ENCODE data around the gene NPVF.

NPVF gene

GRCh38 chr7:25223206-25223605, 5.1 kb downstream of the NPVF start:
- no peak for DNase-seq

GRCh38 chr7:25222666-25223065, 5.6 kb downstream of the NPVF start:
- DNase-seq: no peak

DNA sequence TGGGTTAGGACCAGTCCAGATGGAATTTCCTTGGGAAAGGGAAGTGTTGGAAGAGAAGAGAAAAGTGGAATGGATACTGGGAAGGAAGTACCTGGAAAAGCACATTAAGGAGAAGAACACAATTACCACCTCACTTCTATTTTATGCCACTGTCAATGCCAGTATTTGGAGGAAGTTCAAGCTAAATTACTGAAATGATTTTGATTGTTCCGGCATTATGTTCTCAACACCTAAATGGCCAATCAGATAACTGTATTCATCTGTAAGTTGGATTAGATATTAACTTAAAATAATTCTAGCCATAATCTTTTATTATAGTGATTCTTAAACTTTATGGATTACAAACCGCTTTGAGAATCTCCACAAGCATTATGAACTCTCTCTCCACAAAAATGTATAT, 7.3 kb downstream of the NPVF start:
- no peak for DNase-seq

- no peak for DNase-seq
These were observed 10.1 kb downstream of the NPVF start for GRCh38 chr7:25218191-25218590.

GRCh38 chr7:25216837-25217236, 11.4 kb downstream of the NPVF start:
- peak; percentile 45 for DNase-seq

DNA sequence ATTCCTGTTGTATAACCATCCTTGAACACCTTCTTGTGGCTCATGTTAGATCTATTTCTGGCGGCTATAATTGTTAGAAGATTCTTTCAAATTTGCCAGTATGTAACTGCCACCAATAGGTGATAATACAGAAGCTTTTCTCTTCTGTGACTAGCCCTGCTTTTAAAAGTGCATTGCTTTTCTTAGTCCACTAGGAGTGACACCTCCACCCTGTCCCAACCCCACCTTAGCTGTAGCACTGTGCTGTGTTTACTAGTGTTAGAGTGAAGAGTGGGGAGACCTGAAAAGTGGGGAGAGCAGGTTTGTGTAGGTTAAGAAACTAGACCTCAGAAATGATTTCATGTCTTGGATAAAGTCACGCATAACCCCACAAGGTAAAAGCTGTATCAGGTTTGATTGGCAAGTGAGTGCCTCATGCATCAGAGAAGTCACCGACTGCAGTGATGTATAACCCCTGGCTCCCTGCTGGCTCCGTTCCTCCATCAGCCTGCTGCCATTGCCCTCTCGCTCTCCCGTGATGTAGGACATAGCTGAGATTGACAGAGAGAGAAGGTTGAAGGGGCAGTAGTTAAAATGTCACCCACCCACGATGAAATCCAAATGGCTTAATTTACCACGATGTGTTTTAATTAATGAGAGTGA, 12.5 kb downstream of the NPVF start:
- DNase-seq: no peak

DNA sequence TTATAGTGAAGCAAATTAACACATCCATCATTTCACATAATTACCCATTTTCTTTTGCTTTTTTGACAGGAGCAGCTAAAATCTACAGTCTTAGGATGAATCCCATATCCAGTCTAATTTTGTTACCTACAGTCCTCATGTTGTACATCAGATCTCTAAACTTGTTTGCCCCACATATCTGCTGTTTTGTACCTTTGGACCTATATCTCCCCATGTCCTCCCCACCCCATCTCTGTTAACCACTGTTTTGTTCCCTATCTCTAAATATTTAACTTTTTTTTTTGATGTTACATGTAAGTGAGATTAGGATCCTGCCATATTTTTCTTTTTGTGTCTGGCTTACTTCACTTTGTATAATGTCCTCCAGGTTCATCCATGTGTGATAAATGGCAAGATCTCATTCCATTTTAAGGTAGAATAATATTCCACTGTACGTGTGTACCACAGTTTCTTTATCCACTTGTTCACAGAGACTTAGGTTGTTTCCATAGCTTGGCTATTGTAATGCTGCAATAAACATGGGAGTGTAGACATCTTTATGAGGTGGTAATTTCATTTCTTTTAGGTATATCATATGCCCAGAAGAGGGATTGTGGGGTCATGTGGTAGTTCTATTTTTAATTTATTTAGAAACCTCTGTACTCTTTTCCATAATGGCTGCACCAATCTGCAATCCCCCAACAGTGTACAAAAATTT, 19.6 kb downstream of the NPVF start:
- DNase-seq: no peak

- DNase-seq: no peak
These were observed 20.4 kb downstream of the NPVF start for GRCh38 chr7:25207887-25208286.

- DNase-seq: no peak
These were observed 21.5 kb downstream of the NPVF start for GRCh38 chr7:25206765-25207164.

GRCh38 chr7:25196132-25196896, 32.0 kb downstream of the NPVF start:
- no peak for DNase-seq

DNA sequence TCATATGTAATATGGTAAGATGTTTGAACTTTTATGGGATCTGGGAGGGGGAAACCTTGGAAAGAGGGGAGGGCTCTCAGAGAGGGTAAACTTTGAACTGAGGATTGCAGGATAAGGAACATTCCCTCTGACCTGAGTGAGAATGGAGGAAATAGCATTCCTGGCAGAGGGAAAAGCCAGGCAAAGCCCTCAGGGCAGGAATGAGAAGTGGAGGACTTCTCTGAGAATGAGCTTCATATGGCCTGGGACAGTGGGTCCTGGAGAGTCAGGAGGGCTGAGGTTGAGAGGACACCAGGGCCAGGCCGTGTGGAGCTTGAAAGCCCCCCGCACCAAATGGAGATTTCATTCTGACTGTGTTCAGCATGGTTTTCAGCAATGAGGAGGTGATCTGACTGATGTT, 34.2 kb downstream of the NPVF start:
- no peak for DNase-seq

GRCh38 chr7:25192043-25192442, 36.2 kb downstream of the NPVF start:
- no peak for DNase-seq

DNA sequence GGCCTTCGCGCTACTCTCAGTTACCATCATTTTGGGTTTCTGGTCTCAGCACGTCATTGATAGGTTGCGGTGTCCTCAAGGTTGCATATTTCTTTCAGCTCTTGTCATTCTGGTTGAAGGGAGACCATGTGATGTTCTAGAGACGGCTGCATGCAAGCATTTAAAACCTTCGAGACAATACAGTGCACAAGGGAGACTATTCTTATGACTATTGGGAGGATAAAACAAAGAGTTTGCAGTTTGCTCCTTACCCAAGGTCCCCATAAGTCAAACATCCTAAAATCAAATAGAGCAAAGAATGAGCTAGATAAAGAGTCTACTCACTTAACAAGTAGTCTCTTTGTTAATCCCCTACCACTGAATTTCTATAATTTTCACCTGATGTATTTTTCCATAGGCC, 39.1 kb downstream of the NPVF start:
- DNase-seq: no peak

DNA sequence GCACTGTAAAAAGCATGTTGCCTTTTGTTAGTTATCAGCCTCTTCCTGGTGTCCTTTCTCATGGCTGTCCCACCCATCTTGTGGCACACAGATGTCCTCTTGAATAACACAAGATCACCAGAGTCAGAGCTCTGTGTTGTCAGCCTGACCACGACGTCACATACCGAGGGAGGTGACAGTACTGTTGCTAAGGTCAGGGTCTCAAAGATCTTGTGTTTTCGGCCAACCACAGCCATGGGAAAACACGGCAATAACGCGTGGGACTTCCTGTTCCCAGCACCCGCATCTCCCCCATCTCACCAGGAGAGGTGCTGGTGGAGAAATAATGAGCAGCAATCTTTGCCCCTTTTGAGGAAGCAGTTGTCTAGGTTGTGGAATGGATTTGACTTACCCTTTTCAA, 40.4 kb downstream of the NPVF start:
- no peak for DNase-seq

- DNase-seq: no peak
These were observed 41.9 kb downstream of the NPVF start for GRCh38 chr7:25186436-25186835.

DNA sequence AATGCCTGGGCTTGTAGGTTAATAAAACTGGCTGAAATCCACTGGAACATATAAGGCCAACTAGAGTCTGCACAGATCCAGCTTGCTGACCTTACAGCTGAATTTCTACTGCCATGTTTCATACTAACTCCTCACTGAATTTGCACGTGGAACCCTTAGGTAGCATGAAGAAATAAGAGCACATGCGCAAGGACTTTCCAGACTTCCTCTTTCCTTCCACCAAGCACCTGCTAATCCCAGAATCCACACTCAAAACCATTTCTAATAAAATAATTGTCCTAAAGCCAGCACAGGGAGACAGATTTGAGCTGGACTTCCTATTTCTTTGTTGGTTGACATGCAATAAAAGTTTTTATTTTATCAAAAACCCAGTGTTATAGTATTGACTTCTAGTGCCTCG, 46.8 kb downstream of the NPVF start:
- no peak for DNase-seq

DNA sequence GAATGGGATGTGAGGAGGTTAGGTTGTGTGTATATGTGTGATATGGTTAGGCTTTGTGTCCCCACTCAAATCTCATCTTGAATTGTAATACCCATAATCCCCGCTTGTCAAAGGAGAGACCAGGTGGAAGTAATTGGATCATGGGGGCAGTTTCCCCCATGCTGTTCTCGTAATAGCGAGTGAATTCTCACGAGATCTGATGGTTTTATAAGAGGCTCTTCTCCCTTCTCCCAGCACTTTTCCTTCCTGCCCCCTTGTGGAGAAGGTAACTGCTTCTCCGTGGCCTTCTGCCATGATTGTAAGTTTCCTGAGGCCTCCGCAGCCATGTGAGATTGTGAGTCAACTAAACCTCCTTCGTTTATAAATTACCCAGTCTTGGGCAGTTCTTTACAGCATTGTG, 47.3 kb downstream of the NPVF start:
- DNase-seq: no peak

GRCh38 chr7:25180592-25180923, 47.7 kb downstream of the NPVF start:
- DNase-seq: no peak

GRCh38 chr7:25179771-25180591, 48.3 kb downstream of the NPVF start:
- peak; percentile 94 for DNase-seq

- no peak for DNase-seq
These were observed 49.0 kb downstream of the NPVF start for GRCh38 chr7:25179325-25179724.
